Naive thymus-derived CD8-positive, alpha-beta T cell (primary cell): Measurements from ENCODE around the gene HDAC10. TPM values are rescaled to one million over a fixed set of nuclear protein-coding genes. Genes with fewer than 3 reads are reported as not detected.

ENCODE experiments used
- ATAC-seq, 2 donors: fragments of 150-1000 bp; cut with Tn5 transposase in 1 of 2; sonication (Bioruptor Pico), chemical (Tn5 transposase) in 1 of 2; 1 replicate in 1 of 2; 2 replicates in 1 of 2; pipeline ENCODE4 v1.10.0; 2021; ENCODE audit warnings: mild to moderate bottlenecking in 2 of 2, moderate library complexity in 2 of 2
- POLR2A ChIA-PET: fragments of 350-600 bp; sonication (Branson Sonifier 250); formaldehyde crosslinking; loops from one replicate; lab custom pipeline; 2021; ENCODE audit warnings: antibody characterized with exemption; lab: Charles Lee
- DNase-seq, 10 donors: peaks; one replicate each; pipeline versions ENCODE4 v3.0.0 to v3.0.0-alpha.2; 2020 to 2022
- H3K27ac Mint-ChIP-seq, 10 donors: one replicate each; pipeline ENCODE4 v1.8.0; 2020 to 2022; ENCODE audit warnings: mild to moderate bottlenecking in 10 of 10, mixed read lengths in 10 of 10, moderate library complexity in 4 of 10, inconsistent platforms in 1 of 10
- H3K27me3 Mint-ChIP-seq, 5 donors: one replicate each; pipeline ENCODE4 v1.8.0; 2021 to 2022; ENCODE audit warnings: mixed read lengths in 5 of 5
- H3K36me3 Mint-ChIP-seq, 3 donors: one replicate each; pipeline ENCODE4 v1.8.0; 2020 to 2022; ENCODE audit warnings: mixed read lengths in 3 of 3, mild to moderate bottlenecking in 2 of 3, inconsistent platforms in 1 of 3
- H3K4me1 Mint-ChIP-seq, 4 donors: one replicate each; pipeline ENCODE4 v1.8.0; 2021 to 2022; ENCODE audit warnings: mixed read lengths in 4 of 4
- H3K4me3 Mint-ChIP-seq, 10 donors: one replicate each; pipeline ENCODE4 v1.8.0; 2020 to 2022; ENCODE audit warnings: mild to moderate bottlenecking in 10 of 10, mixed read lengths in 10 of 10, moderate library complexity in 6 of 10, inconsistent platforms in 1 of 10
- H3K9me3 Mint-ChIP-seq, 9 donors: one replicate each; pipeline ENCODE4 v1.8.0; 2020 to 2022; ENCODE audit warnings: mixed read lengths in 9 of 9, mild to moderate bottlenecking in 3 of 9, inconsistent platforms in 1 of 9, moderate library complexity in 1 of 9
- polyA plus RNA-seq, 3 donors: library from polyadenylated mRNA; unstranded; fragments of 300-500 nt; fragmentation: Illumina TruSeq; gene quantifications; one replicate each; pipeline ENCODE4 v1.2.3, GENCODE V29; 2021
- total RNA-seq, 8 experiments: library from RNA in 2 of 8; stranded (reverse) in 2 of 8; gene quantifications; one replicate each; pipeline ENCODE4 v1.2.3 and lab custom pipeline; 2021 to 2026

HDAC10 gene
- total and polyA plus RNA-seq, 5 experiments from 2014 or later, result 5.4 to 114 (median 7.8) TPM

GRCh38 chr22:50248196-50249081, 2.6 kb downstream of the HDAC10 start:
- no peak for DNase-seq
- POLR2A ChIA-PET, result no interaction called here
- H3K36me3 Mint-ChIP-seq, result peaks cover 0 to 10% (median 4%) of the 10 kb centered on the region in 3 donors
- no peak for ATAC-seq
- peaks cover 3 to 40% (median 17%) of the 10 kb centered on the region in 4 donors for H3K4me1 Mint-ChIP-seq
- H3K27ac Mint-ChIP-seq, result peak overlapping the region in 2 of 10 donors; percentile 74 to 90
- peak overlapping the region in 2 of 10 donors; percentile 19 to 34 for H3K4me3 Mint-ChIP-seq
- H3K9me3 Mint-ChIP-seq, result no peaks in the 10 kb centered on the region
- H3K27me3 Mint-ChIP-seq, result no peaks in the 10 kb centered on the region

GRCh38 chr22:50247748-50248147, 3.3 kb downstream of the HDAC10 start:
- H3K36me3 Mint-ChIP-seq, result peaks cover 0 to 10% (median 4%) of the 10 kb centered on the region in 3 donors
- no peaks in the 10 kb centered on the region for H3K27me3 Mint-ChIP-seq
- H3K27ac Mint-ChIP-seq, result peak overlapping the region in 6 of 10 donors; percentile 50 to 90 (median 71)
- peaks cover 3 to 44% (median 19%) of the 10 kb centered on the region in 4 donors for H3K4me1 Mint-ChIP-seq
- ATAC-seq (no peak), DNase-seq (peak in 6 of 10 donors; percentile 26 to 72 (median 34))
- POLR2A ChIA-PET, result no interaction called here
- no peaks in the 10 kb centered on the region for H3K9me3 Mint-ChIP-seq
- peak overlapping the region in 7 of 10 donors; percentile 18 to 69 (median 36) for H3K4me3 Mint-ChIP-seq

DNA sequence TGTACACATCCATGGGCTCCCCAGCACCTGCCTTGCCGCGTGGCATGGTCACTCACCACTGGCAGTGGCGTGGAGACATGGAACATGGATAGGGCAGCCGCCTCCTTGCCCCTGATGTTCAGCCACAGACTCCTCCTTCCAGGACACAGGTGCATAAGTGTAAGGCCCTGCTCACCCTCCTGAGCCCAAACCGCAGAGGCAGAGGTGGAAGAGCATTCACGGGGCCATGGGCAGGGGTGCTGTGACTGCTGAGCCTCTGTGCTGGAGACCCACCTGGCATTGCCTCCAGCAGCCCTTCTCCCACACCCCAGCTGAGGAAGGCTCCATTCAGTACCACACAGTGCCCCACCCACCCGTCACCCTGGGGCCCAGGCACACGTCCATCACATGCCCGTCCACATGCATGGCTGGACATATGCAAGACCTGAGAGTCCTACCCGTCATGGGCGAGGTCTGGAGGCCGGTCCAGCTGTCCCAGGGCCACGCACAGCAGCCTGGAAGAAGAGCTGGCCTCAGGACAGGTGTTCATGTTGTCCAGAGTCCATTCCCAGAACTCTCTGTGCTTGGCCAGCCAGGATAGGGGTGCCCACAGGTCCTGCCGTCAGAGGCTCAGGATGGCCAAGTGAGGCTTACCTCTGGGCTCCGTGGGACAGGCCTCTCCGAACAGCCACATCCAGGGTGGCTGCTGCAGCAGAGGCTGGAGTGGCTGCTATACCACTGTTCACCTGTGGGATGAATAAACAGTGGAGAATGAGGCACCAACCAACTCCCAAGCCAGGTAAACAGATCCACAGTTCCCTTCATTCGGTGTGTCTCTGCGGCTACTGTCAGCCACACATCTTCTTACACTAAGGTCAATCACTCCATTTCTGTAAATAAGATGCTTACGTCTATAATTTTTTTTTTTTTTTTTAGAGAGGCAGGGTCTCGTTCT, 4.6 kb downstream of the HDAC10 start:
- H3K27me3 Mint-ChIP-seq, result no peaks in the 10 kb centered on the region
- H3K27ac Mint-ChIP-seq, result peak overlapping the region in 6 of 10 donors; percentile 31 to 77 (median 62)
- H3K36me3 Mint-ChIP-seq, result peaks cover 0 to 11% (median 4%) of the 10 kb centered on the region in 3 donors
- H3K4me1 Mint-ChIP-seq, result peaks cover 5 to 54% (median 26%) of the 10 kb centered on the region in 4 donors
- DNase-seq, result no peak
- H3K9me3 Mint-ChIP-seq, result no peaks in the 10 kb centered on the region
- POLR2A ChIA-PET, result interaction anchor here (0.7 to 3.5 kb wide), 5 partner anchors 45 to 375 kb away, joined by 3 to 17 read pairs (median 3); partner anchors contain the start of genes LMF2, NCAPH2 and SCO2
- H3K4me3 Mint-ChIP-seq, result peak overlapping the region; percentile 52 to 100 (median 60)
- ATAC-seq, result no peak

- ATAC-seq (peak; percentile 7 to 35), DNase-seq (peak in 1 of 10 donors; percentile 41)
- H3K9me3 Mint-ChIP-seq, result no peaks in the 10 kb centered on the region
- H3K4me3 Mint-ChIP-seq, result peak overlapping the region; percentile 85 to 100 (median 99)
- POLR2A ChIA-PET, result interaction anchor here (0.7 to 3.5 kb wide), 6 partner anchors 15 to 383 kb away, joined by 3 to 17 read pairs (median 5); partner anchors contain the start of genes ARSA, LMF2, NCAPH2 and SCO2
- peaks cover 0 to 16% (median 4%) of the 10 kb centered on the region in 3 donors for H3K36me3 Mint-ChIP-seq
- H3K27me3 Mint-ChIP-seq, result no peaks in the 10 kb centered on the region
- H3K4me1 Mint-ChIP-seq, result peaks cover 9 to 61% (median 32%) of the 10 kb centered on the region in 4 donors
- peak overlapping the region; percentile 98 to 100 (median 100) for H3K27ac Mint-ChIP-seq
These were observed 5.6 kb downstream of the HDAC10 start for GRCh38 chr22:50245214-50246072.

GRCh38 chr22:50244420-50245213, 6.4 kb downstream of the HDAC10 start, which contains the start of gene TUBGCP6:
TSS of gene TUBGCP6 (minus strand) at chr22:50245023. CDS start at chr22:50244459, 564 bp downstream.
- Mint-ChIP-seq H3K4me1 (peaks cover 11 to 60% (median 31%) of the 10 kb centered on the region in 4 donors), H3K27me3 (no peaks in the 10 kb centered on the region), H3K27ac (peak within 1 kb of the TSS; percentile 98 to 100 (median 100)), H3K9me3 (no peaks in the 10 kb centered on the region), H3K4me3 (peak within 1 kb of the TSS; percentile 85 to 100 (median 99)), H3K36me3 (peaks cover 0 to 25% (median 4%) of the 10 kb centered on the region in 3 donors)
- DNase-seq, result peak; percentile 83 to 93 (median 90)
- ATAC-seq, result peak; percentile 79 to 81
- POLR2A ChIA-PET, result interaction anchor here (0.6 to 3.5 kb wide), 20 partner anchors 12 to 383 kb away, joined by 3 to 20 read pairs (median 4); partner anchors contain the start of genes ARSA, DENND6B and SCO2

DNA sequence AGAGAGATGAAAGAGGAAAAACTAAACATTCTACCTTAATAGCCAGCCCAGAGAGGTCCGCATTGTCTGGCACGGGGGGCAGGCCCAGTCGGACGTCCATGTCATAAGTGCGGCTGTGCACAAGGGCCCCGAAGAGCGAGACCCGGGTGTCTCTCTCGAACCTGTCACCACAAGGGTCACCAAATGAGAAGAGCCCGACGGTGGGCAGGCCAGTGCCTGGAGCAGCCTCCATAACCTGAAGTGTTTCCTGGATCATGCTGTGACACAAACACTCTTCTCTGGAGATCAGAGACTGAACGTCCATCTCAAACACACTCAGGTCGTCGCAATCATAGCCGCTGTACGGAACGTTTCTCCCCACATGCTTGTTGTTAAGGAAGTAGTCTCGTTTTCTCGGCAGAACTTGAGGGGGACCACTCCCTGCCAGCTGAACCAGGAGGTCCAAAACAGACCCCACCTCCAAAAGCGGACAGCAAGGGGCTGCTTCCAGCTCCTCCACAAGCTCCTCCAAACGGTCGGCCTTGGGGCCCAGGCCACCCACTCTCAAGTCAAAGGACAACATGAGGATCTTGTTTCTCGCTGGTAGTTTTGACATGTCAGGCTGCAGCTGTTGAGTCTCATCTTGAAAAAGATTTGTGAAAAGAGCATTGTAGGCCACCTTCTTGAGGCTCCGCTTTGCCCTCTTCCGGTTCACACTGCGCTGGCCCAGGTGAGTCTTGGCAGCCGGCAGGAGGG, 7.2 kb downstream of the HDAC10 start:
- H3K9me3 Mint-ChIP-seq, result no peaks in the 10 kb centered on the region
- peak overlapping the region; percentile 98 to 100 (median 100) for H3K27ac Mint-ChIP-seq
- POLR2A ChIA-PET, result interaction anchor here (0.6 to 3.5 kb wide), 20 partner anchors 8 to 384 kb away, joined by 3 to 20 read pairs (median 4); partner anchors contain the start of genes ARSA, DENND6B and SCO2
- ATAC-seq, result no peak
- H3K36me3 Mint-ChIP-seq, result peaks cover 0 to 32% (median 4%) of the 10 kb centered on the region in 3 donors
- H3K4me1 Mint-ChIP-seq, result peaks cover 11 to 63% (median 31%) of the 10 kb centered on the region in 4 donors
- H3K27me3 Mint-ChIP-seq, result no peaks in the 10 kb centered on the region
- no peak for DNase-seq
- H3K4me3 Mint-ChIP-seq, result peak overlapping the region; percentile 85 to 100 (median 99)

- Mint-ChIP-seq H3K27ac (peak overlapping the region in 9 of 10 donors; percentile 11 to 99 (median 65)), H3K9me3 (no peaks in the 10 kb centered on the region), H3K4me1 (peaks cover 14 to 67% (median 34%) of the 10 kb centered on the region in 4 donors), H3K4me3 (peak overlapping the region; percentile 85 to 100 (median 99)), H3K36me3 (peaks cover 0 to 40% (median 4%) of the 10 kb centered on the region in 3 donors), H3K27me3 (no peaks in the 10 kb centered on the region)
- no peak for DNase-seq
- POLR2A ChIA-PET, result interaction anchor here (0.8 to 1.3 kb wide), 6 partner anchors 9 to 290 kb away, joined by 3 to 7 read pairs (median 4); partner anchors contain the start of gene SCO2
- no peak for ATAC-seq
These were observed 8.6 kb downstream of the HDAC10 start for GRCh38 chr22:50242406-50242949.

GRCh38 chr22:50238755-50239154, 12.3 kb downstream of the HDAC10 start:
- Mint-ChIP-seq H3K27me3 (no peaks in the 10 kb centered on the region), H3K27ac (no peak overlapping the region)

GRCh38 chr22:50236731-50237409, 14.2 kb downstream of the HDAC10 start:
- Mint-ChIP-seq H3K36me3 (peaks cover 0 to 70% (median 0%) of the 10 kb centered on the region in 3 donors), H3K4me1 (peaks cover 23 to 62% (median 35%) of the 10 kb centered on the region in 4 donors), H3K27ac (peak overlapping the region in 3 of 10 donors; percentile 6 to 88 (median 65)), H3K27me3 (no peaks in the 10 kb centered on the region), H3K4me3 (peak overlapping the region in 1 of 10 donors; percentile 34), H3K9me3 (no peaks in the 10 kb centered on the region)
- ATAC-seq, result no peak
- DNase-seq, result no peak
- POLR2A ChIA-PET, result no interaction called here

More at GRCh38 chr22:50238755-50239154, 12.3 kb downstream of the HDAC10 start:
- ATAC-seq (no peak), DNase-seq (no peak)
- no peaks in the 10 kb centered on the region for H3K9me3 Mint-ChIP-seq
- H3K4me3 Mint-ChIP-seq, result no peak overlapping the region
- POLR2A ChIA-PET, result interaction anchor here (0.7 kb wide), 1 partner anchor 308 kb away, joined by 3 read pairs; no protein-coding TSS in a partner anchor
- H3K4me1 Mint-ChIP-seq, result peaks cover 24 to 73% (median 40%) of the 10 kb centered on the region in 4 donors
- H3K36me3 Mint-ChIP-seq, result peaks cover 0 to 55% (median 0%) of the 10 kb centered on the region in 3 donors
